22Rv1 (cell line): ENCODE data around the gene LYL1.

Experiments used
- ZFX ChIP-seq: fragments of 450-650 bp; IDR thresholded peaks from 2 replicates; pipeline ENCODE4 v1.6.1; 2017; ENCODE audit warnings: antibody characterized with exemption, borderline replicate concordance
- TF ChIP-seq, protein P1 (sequence below): fragments of 450-650 bp; IDR thresholded peaks from 2 replicates; pipeline ENCODE4 v1.5.1; 2017; ENCODE audit warnings: mild to moderate bottlenecking

GRCh38 chr19:13120031-13120430 lies 17.4 kb upstream of the LYL1 start:
- TF ChIP-seq, protein P1, sequence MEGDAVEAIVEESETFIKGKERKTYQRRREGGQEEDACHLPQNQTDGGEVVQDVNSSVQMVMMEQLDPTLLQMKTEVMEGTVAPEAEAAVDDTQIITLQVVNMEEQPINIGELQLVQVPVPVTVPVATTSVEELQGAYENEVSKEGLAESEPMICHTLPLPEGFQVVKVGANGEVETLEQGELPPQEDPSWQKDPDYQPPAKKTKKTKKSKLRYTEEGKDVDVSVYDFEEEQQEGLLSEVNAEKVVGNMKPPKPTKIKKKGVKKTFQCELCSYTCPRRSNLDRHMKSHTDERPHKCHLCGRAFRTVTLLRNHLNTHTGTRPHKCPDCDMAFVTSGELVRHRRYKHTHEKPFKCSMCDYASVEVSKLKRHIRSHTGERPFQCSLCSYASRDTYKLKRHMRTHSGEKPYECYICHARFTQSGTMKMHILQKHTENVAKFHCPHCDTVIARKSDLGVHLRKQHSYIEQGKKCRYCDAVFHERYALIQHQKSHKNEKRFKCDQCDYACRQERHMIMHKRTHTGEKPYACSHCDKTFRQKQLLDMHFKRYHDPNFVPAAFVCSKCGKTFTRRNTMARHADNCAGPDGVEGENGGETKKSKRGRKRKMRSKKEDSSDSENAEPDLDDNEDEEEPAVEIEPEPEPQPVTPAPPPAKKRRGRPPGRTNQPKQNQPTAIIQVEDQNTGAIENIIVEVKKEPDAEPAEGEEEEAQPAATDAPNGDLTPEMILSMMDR, result no peak
- TF ChIP-seq ZFX, result no peak
